ENCODE results near the gene NOTCH2.
"Not testable (repeated sequence)": the region's sequence is repeated elsewhere in the genome, so short reads cannot be mapped to it uniquely, and the experiment has no call there.

DNA sequence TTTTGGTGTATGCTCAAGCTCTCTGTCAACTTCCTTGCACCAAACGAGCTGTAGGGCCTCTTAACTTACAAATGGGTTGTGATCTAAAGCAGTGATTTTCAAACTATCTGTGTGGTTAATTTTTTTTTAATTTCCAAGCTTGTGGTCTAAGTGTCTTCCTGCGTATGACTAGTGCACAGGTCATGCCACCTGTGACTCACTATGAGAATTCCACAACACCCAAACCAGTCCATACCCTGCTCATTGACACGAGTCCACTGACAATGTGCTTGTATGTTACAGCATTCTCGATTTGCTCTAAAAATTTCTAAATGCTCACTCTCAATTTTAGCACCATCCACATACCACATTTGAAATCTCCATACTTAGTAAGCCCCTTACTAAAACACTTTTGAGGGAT, 18.5 kb upstream of the NOTCH2 start:
- TF ChIP-seq, protein P1, sequence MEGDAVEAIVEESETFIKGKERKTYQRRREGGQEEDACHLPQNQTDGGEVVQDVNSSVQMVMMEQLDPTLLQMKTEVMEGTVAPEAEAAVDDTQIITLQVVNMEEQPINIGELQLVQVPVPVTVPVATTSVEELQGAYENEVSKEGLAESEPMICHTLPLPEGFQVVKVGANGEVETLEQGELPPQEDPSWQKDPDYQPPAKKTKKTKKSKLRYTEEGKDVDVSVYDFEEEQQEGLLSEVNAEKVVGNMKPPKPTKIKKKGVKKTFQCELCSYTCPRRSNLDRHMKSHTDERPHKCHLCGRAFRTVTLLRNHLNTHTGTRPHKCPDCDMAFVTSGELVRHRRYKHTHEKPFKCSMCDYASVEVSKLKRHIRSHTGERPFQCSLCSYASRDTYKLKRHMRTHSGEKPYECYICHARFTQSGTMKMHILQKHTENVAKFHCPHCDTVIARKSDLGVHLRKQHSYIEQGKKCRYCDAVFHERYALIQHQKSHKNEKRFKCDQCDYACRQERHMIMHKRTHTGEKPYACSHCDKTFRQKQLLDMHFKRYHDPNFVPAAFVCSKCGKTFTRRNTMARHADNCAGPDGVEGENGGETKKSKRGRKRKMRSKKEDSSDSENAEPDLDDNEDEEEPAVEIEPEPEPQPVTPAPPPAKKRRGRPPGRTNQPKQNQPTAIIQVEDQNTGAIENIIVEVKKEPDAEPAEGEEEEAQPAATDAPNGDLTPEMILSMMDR (IDR thresholded peaks at IDR 0.05), result not testable (repeated sequence)
- TF ChIP-seq EZH2 (IDR thresholded peaks at IDR 0.05; ENCODE audit: borderline replicate concordance, insufficient read depth, low read depth, low read length, poor library complexity, severe bottlenecking), result not testable (repeated sequence)
